Measurements from ENCODE around the gene SDC3.
A peak's percentile ranks its signal among the peaks of the same experiment; 100 is the strongest.
"Not testable (repeated sequence)": the region's sequence is repeated elsewhere in the genome, so short reads cannot be mapped to it uniquely, and the experiment has no call there.

The SDC3 gene, protein sequence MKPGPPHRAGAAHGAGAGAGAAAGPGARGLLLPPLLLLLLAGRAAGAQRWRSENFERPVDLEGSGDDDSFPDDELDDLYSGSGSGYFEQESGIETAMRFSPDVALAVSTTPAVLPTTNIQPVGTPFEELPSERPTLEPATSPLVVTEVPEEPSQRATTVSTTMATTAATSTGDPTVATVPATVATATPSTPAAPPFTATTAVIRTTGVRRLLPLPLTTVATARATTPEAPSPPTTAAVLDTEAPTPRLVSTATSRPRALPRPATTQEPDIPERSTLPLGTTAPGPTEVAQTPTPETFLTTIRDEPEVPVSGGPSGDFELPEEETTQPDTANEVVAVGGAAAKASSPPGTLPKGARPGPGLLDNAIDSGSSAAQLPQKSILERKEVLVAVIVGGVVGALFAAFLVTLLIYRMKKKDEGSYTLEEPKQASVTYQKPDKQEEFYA

DNA sequence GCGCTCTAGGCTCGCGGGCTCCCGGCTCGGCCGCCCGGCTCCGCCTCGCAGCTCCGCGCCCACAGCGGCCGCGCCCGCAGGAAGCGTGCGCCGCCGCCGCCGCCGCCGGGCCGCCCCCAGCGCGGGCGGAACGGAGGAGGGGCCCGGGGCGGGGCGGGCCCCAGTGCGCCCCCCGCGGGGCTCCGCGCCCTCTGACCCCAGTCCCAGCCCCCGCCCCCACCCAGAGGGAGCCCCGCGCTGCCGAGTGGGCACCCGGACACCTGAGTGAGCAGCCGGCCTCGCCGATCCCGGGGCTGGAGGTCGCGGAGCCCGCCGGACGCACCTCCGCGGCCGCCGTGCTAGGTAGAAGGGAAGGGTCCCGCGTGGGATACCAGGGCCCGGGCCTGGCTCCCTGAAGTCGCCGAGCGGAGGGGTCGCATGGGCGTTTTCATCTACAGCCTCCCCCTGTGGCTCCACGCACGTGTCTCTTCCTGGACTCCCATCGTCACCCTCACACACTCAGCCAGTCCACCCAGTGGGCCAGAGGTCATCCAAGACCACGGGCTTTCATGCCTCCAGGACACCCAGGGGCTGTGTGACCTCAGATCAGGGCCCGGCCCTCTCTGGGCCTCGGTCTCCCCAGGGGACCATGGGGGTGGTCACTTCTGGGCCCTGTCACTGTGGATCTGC is at the start of gene SDC3:
Gene SDC3 (minus strand): TSS at position 63 of the 669 bp plus-strand sequence. CDS start 172 bp downstream, outside the sequence.
- peak; percentile 45 for DNase-seq (ENCODE audit: low read depth)

DNA sequence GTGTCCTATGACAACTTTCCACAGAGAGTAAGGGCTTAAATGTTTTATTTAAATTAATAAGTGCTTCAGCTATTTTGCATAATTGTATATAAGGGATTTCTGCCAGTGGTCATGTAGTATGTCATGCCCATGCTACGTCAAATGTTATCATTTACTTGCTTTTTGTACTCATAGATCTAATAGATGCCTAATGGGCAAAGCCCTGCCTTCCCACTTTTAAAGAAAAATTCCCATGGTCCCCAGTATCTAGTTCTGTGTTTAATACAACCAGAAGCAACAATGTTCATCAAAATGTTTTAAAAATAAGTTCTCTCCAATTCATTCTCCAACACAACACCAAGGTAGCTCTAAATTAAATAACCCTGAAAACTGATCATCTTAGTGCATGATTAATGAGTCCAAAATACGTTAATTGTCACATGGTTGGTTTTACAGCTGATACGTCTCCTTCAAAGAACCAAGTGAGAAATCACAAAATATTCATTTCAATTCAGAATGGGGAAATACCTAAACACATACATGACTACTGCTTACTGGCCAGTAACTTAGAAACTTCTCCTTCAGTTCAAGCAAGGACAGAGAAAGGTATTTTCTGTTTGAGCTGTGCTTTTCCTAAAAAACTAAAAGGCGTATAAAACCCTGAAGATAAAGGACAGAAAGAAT is 49.1 kb upstream of the SDC3 start:
- DNase-seq (ENCODE audit: low read depth), result no peak

DNA sequence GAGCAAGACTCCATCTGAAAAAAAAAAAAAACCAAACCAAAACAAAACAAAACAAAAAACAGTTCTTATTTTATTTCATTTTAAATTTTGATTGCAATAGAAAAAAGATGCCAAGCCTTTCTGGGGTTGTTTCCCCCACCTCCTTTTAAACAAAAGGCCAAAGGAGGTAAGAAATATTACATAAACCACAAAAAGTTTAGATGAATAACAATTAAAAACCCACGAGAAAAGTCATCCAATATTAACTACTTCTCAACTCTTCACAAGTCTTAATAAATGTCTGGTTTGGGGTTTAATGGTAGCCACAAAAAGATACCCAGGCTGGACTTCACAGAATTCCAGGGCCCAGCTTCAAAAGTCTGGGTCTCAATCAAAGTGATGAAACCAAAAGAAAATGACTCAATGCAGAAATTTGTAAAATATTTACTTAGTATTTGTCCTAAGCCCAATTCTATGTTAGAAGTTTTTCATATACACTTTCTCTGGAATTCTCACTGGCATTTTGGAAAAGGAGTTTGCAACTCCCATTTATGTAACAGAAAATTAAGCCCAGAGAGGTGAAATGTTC is 47.0 kb upstream of the SDC3 start:
- peak; percentile 31 for DNase-seq (ENCODE audit: low read depth)

DNA sequence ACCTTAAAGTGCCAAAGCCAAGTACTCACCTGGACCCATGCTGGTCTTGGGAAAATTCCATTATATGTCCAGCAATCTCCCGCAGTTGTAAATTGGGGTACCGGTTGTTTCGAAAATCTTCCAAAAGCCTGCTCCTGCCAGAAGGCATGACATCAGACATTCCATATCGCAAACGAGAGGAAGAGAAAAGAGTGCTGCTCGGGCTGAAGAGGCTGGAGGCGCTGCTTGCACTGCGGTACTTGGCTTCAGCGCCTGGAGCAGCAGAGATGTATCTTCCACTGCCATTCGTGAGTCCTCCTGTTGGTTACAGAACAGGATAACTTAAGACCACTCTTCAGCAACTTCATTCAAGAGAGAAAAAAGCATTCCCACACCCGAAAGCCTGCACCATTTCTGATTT is 45.1 kb upstream of the SDC3 start:
- no peak for DNase-seq (ENCODE audit: low read depth)

DNA sequence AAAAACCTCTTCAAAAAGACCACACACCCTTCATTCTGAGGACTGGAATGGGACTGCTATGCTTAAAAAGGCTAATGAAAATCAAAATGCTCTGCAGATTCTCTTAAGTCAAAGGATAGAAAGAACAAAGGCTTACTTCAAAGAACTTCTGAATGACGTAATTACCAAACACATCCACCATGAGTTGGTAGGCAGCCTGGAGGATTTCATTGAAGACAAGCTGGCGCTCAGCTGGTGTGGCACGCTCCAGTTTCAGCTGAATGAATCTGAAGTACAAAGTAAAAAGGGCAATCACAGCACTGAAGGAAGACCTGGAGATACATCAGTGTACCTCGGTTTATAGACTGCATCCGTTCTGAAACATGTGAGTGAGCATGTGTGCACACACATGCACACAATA is 43.5 kb upstream of the SDC3 start:
- DNase-seq (ENCODE audit: low read depth), result no peak

DNA sequence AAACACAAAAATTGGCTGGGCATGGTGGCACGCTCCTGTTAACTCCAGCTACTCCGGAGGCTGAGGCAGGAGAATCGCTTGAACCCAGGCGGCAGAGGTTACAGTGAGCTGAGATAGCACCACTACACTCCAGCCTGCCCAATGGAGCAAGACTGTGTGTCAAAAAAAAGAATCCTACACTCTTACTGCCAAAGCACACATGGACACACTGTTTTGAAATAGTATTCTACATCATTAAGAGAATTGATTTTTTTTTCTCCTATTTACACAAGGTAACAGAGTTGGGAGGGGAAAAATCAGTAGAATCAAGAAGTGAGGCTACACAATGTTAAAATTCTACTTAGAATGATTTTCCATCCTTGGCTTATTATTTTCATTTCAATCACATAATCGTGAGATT is 42.1 kb upstream of the SDC3 start:
- DNase-seq (ENCODE audit: low read depth), result no peak

DNA sequence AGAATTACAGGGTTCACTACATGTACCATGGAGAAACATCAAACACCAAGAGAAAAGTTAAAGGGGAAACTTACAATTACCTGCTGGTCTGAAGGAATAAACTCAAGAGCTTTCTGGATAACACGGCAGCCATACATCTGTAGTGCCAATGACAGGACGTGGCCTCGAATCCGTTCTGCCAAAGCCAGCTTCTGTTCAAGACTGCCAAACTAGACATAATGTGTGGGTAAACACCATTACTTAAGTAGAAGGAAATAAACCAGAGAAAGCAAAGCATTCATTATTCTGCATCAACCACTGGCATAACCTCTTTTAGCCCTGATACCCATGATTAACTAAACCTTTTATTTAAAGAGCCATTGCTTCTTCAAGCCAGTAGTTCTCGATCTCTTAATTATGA is 41.5 kb upstream of the SDC3 start:
- no peak for DNase-seq (ENCODE audit: low read depth)

DNA sequence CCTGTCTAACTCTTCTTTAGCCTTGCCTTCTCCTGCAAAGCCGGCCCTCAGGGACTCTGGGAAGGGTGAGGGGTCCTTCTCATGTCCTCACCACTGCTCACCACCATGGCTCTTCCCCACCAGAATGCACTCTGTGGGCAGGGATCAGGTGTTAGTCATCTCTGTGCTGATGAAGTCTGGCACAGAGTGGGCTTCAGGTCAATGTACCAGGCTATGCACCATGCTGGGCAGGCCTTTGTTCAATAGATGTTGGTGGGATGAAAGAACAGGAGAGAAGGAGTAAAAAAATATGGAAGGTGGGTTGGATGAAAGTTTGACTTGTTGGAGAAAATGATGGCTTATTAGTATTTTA is 40.9 kb upstream of the SDC3 start:
- not testable (repeated sequence) for DNase-seq (ENCODE audit: low read depth)

DNA sequence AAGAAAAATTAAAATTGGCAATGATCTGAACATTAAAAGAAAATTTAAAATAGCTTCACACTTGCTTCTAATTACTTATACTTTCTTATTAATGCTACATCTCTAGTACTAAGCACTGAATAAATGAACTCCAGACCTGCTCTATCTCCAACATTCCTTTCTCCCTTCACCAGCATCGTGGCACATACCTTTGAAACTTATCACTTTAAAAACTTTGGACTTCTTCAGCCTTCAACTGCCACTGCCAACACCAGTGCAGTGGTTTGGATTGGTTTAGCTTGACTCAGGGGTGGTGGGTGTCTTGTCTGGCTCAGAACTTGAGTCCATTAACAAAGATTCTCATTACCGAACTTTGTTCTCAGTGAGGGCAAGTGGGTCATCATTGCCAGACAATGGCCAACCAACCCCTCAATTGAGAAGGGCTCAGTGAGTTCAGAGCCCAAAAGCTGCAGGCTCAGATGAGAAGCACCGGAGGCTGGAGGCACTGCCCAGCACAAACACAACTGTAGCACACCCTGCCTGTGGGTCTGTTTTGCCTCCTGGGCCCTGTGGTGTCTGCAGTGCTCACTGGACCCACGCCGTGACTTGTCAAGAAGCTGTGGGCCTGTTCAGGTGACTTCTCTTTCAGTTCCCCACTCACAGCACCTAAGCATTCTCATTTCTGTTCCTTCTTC is 40.4 kb upstream of the SDC3 start:
- DNase-seq (ENCODE audit: low read depth), result not testable (repeated sequence)

DNA sequence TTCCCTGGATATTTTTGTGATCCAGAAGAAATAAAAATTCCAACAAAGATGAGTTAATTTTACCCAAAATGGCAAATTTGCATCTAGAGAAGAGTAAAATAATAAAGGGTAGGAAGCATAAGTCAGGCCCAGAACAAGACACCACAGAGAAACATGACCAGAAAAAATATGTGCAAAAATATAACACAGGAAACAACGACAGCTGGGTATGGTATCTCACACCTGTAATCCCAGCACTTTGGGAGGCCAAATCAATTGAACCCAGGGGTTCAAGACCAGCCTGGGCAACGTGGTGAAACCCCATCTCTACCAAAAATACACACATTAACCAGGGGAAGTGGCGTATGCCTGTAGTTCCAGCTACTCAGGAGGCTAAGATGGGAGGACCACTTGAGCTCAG is 39.7 kb upstream of the SDC3 start:
- no peak for DNase-seq (ENCODE audit: low read depth)

DNA sequence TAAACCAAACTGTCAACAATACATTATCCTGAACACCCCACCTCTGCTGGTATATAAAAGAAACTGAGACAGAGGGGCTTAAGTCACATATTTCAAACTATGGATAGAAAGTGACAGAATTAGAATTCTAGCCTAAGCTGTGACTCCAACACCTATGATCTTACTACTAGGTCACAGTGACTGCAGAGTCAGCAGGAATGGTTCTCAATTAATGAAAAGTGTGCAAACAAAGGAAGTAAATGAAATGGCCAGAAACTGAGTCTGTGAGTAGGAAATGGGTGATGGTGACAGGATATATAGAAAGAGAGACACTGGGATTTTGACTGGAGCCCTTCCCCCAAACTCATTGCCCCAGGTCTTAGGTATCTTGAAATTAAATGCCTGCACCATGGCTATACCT is 38.7 kb upstream of the SDC3 start:
- DNase-seq (ENCODE audit: low read depth), result no peak

DNA sequence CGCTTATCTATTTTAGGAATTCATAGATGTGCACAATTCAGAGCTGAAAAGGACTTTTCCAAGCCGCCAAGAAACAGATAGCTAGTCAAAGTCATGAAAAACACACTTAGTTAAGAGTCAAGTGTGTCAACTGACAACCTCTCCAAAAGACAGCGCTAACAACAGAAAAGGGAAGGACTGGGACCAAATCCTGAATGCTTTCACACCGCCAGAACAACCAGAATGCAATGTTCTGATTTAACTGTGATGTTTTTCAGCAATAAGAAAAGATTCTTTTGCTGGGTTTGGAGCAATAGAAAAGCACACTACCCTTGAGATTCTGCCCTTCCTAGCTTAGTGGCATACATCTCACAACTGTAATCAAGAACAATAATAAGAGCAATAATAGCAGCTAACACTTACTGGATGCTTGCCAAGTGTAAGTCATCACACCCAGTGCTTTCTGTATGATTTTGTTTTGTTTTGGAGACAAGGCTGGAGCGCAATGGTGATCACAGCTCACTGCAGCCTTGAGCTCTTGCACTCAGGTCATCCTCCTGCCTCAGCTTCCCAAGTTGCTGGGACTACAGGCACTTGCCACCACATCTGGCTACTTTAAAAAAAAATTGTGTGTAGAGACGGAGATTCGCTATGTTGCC is 33.9 kb upstream of the SDC3 start:
- no peak for DNase-seq (ENCODE audit: low read depth)

DNA sequence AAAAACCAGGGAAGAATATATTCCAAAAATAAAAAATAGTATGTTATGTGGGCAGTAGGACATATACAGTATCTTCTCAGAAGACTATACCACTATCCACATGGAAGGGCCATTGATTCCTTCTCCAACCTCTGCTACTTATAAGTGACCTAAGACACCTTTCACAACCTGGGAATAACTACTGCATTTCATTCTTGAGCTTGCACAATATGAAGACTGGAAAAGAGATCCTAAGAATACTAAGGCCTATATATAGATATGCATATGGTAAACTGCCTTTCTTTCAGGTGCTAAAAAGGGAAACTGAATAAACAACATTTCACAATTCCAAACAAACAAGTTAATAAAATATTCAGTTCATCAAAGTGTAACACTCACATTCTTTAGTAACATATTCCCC is 32.0 kb upstream of the SDC3 start:
- DNase-seq (ENCODE audit: low read depth), result no peak

DNA sequence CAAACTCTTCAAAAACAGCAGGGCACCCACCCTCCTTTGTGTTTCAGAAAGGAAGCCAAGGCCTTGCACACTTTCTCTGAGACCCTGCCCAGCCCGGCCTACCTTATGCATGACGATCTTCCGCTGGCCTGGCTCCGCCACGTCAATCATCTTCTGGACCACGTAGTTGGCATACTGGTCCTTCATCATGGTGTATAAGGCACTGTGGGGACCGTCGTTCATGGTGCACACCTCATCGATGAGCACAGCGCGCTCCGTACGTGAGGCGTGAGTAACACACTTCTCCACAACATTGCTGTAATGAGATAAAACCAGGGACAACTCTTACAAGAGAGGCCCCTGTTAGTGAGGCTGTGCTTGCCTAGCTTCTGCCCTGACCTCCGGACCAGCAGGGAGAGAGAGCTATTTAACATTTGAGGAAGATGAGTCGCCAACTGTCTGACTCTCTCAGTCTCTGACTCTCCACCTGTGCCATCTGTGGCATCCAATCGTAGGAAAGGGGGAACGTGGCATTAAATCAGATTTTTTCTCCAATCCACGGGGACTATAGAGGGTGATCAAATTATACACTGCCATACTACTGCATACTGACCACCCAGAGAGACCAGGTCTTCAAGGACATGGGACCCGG is 28.1 kb upstream of the SDC3 start:
- peak; percentile 56 for DNase-seq (ENCODE audit: low read depth)

DNA sequence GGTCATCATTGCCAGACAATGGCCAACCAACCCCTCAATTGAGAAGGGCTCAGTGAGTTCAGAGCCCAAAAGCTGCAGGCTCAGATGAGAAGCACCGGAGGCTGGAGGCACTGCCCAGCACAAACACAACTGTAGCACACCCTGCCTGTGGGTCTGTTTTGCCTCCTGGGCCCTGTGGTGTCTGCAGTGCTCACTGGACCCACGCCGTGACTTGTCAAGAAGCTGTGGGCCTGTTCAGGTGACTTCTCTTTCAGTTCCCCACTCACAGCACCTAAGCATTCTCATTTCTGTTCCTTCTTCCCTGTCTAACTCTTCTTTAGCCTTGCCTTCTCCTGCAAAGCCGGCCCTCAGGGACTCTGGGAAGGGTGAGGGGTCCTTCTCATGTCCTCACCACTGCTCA is 27.2 kb upstream of the SDC3 start:
- not testable (repeated sequence) for DNase-seq (ENCODE audit: low read depth)

DNA sequence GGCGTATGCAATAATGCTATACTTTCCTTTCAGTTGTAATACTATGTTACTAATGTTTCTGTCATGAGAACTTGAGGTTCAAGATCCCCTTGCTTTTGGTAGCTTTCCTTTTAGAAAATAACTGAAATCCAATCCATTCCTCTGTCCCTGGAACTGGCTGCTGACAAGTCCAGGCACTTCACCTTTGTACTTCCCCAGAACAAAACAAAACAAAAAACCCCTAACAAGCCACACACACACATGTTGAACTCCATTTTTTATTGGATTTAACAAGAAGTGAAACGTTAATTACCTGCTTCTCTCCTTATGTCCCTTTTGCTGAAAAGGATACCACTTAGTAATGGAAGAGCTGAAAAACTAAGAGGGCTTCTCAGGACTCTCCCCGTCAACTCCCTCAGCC is 26.1 kb upstream of the SDC3 start:
- DNase-seq (ENCODE audit: low read depth), result no peak

DNA sequence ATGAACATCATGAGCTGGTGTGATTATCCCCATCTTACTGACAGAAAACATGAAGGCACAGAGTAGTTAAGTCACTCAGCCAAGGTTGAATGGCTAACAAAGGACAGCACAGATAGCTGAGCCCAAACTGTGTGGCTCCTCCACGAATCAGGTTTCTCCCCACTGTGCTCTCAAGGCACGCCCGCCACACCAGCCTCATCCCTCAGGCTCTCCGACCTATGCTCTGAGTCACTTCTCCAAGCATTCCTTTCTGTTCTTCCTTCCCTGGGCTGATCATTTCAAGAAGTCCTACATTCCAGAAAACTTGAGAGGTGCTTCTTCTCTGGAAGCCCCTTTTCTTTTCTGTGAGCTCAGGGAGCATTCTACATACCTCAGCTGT is 25.3 kb upstream of the SDC3 start:
- DNase-seq (ENCODE audit: low read depth), result peak; percentile 87

DNA sequence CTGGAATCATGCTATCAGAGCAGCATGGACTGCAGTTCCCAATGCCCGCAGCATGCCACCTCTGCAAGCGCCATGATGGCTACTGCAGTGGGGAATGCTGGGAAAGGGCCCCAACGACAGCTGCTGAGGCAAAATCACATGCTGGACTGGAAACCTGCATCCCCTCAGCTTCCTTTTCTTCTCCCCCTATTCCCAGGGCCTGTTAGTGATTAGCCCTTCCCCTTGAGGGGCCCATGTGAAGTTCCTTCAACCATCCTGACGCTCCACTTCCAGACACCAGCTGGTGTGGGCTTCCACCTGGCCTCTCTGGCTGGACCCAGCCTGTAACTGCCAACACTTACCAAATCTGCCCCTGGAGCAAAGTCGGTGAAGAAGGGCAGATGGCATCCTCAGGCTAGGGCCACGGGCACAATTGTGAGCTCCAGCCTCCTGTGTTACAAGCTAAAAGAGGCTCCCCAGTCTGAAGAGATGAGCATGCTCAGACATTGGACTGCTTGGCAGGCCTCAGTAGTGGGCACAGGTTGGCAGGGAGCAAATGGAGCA is 22.1 kb upstream of the SDC3 start:
- no peak for DNase-seq (ENCODE audit: low read depth)

DNA sequence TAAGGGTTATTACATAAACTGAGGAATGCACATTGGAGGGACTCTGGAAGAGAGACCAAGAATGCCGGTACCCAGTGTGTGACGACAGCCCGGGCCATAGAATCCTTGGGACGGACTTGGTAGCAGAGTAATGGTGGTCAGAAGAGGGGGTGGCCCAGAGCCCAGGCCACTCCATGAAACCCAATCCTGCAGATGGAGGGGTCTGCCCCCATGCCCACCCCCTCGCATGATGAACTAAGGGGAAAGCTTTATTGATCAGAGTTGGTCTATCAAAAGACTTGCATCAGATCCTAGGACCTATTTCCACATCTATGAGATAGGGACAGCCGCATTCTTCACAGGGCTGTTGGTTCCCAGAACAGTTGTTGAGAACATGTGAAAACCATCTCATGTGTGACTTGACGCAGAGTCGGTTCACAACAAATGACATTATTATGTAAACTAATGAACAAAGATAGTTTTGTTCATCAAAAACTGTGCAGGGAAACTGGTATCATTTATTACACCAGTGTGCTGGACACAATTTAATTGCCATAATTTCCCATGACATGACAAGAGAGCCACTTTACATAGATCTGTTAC is 21.5 kb upstream of the SDC3 start:
- no peak for DNase-seq (ENCODE audit: low read depth)

DNA sequence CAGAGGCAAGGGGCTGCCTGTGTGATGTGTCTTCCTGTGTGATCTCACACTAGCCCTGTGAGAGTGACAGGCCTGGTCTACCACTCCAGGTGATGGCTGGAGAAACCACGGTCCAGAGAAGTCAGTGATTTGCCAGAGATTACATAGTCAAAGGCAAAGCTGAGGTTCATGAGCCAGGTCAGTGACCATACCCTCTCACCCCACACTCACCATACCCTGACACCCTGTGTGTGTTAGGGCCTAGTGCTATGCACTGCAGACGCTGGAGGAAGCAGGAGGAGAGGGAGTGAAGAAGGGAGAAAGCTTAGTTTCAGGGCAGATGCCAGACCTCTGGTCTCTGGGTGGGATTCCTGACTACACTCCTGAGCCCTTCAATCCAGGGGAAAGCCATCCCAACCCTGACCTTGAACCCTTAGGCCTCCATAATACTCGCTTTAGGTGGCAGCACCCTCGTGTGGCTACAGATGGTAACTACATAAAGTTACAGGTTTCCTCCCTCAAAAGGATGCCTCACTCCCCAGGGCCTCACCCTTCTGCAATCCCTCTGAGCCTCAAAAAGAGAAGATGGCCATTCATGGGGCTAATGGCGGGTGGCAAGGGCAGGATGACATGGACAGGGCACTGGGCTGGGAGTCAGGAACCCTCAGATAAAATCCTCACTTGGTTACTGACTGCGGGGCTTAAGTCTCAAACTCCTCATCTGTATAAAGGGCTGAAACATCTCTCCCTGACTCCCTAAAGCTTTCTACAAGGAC is 20.8 kb upstream of the SDC3 start:
- peak; percentile 71 for DNase-seq (ENCODE audit: low read depth)

Data from ELR (cell line).